Tibial nerve (tissue), 4 donors: Measurements from ENCODE around the gene ZBTB7C. TPM values are rescaled to one million over a fixed set of nuclear protein-coding genes. Genes with fewer than 3 reads are reported as not detected.

Experiments
- DNase-seq, 2 donors: peaks; one replicate each; pipeline ENCODE4 v3.0.0-alpha.2; 2019; ENCODE audit warnings: low spot score in 2 of 2
- H3K27ac ChIP-seq, 4 donors: fragments of 200-600 bp; sonication (generic) in 3 of 4; one replicate each; pipeline ENCODE4 v1.5.1; 2017 to 2019; ENCODE audit warnings: mild to moderate bottlenecking in 1 of 4
- H3K27me3 ChIP-seq, 2 donors: fragments of 200-600 bp; sonication (generic) in 1 of 2; one replicate each; pipeline versions ENCODE4 v1.5.1 to v1.6.0; 2017 to 2019
- H3K36me3 ChIP-seq, 3 donors: fragments of 200-600 bp; sonication (generic); one replicate each; pipeline ENCODE4 v1.5.1; 2018 to 2019
- H3K4me1 ChIP-seq, 4 donors: fragments of 200-600 bp; sonication (generic) in 3 of 4; one replicate each; pipeline ENCODE4 v1.5.1; 2017 to 2019
- H3K4me3 ChIP-seq, 4 donors: fragments of 200-600 bp; sonication (generic) in 3 of 4; one replicate each; pipeline ENCODE4 v1.5.1; 2017 to 2019; ENCODE audit warnings: mild to moderate bottlenecking in 1 of 4, moderate library complexity in 1 of 4
- H3K9me3 ChIP-seq, 4 donors: fragments of 200-600 bp; sonication (generic) in 3 of 4; one replicate each; pipeline ENCODE4 v1.5.1; 2017 to 2019
- CTCF ChIP-seq, 5 experiments: fragments of 200-600 bp in 3 of 5; fragments of 450-650 bp in 2 of 5; sonication (generic) in 3 of 5; IDR thresholded peaks; one replicate each; pipeline ENCODE4 v1.5.1; 2016 to 2019; ENCODE audit warnings: antibody characterized with exemption in 5 of 5, mild to moderate bottlenecking in 3 of 5, moderate library complexity in 2 of 5
- EP300 ChIP-seq, 2 donors: sonication (generic); formaldehyde crosslinking; IDR thresholded peaks; one replicate each; pipeline ENCODE4 v1.6.1; 2017; ENCODE audit warnings: antibody characterized with exemption in 2 of 2, mild to moderate bottlenecking in 1 of 2
- POLR2A ChIP-seq, 2 donors: fragments of 450-650 bp; IDR thresholded peaks; one replicate each; pipeline ENCODE4 v1.6.1; 2017; ENCODE audit warnings: antibody characterized with exemption in 2 of 2, mild to moderate bottlenecking in 2 of 2, moderate library complexity in 2 of 2
- WGBS, 2 donors: methylation state at CpG; one replicate each; pipeline ENCODE4 v1.1.5; 2018; 5-methylcytosine and 5-hydroxymethylcytosine counted together
- total RNA-seq, 4 donors: library from RNA; depleted of rRNA; stranded (reverse); fragments of >200 nt; gene quantifications; one replicate each; pipeline ENCODE4 v1.1.0, GENCODE V29; 2016

Gene ZBTB7C
- total RNA-seq, 4 donors from 2014 or later = 24.6 to 95.0 (median 75.3) TPM

- Histone ChIP-seq H3K4me3 (peak overlapping the region in 1 of 4 donors; percentile 7), H3K27ac (no peak overlapping the region), H3K27me3 (peaks cover 0 to 18% of the 10 kb centered on the region in 2 donors), H3K9me3 (no peaks in the 10 kb centered on the region), H3K36me3 (no peaks in the 10 kb centered on the region), H3K4me1 (peaks cover 0 to 47% (median 10%) of the 10 kb centered on the region in 4 donors)
- no peak for TF ChIP-seq CTCF (IDR thresholded peaks at IDR 0.05)
- TF ChIP-seq POLR2A (IDR thresholded peaks at IDR 0.05) = no peak
- TF ChIP-seq EP300 (IDR thresholded peaks at IDR 0.05) = no peak
- no peak for DNase-seq
- WGBS, 2 donors = 78 to 83% methylated on average over 6 of the region's 6 CpGs
Observed at GRCh38 chr18:48405978-48406377, 3.2 kb downstream of the ZBTB7C start.

- Histone ChIP-seq H3K4me3 (no peak overlapping the region), H3K27me3 (peaks cover 0 to 16% of the 10 kb centered on the region in 2 donors), H3K27ac (peak overlapping the region in 2 of 4 donors; percentile 43 to 55), H3K9me3 (no peaks in the 10 kb centered on the region), H3K4me1 (peaks cover 0 to 44% (median 6%) of the 10 kb centered on the region in 4 donors), H3K36me3 (no peaks in the 10 kb centered on the region)
- no peak for DNase-seq
- WGBS, 2 donors = 36 to 49% methylated on average over 8 of the region's 8 CpGs
- TF ChIP-seq EP300 (IDR thresholded peaks at IDR 0.05) (no peak), POLR2A (IDR thresholded peaks at IDR 0.05) (no peak)
Observed at GRCh38 chr18:48404716-48405507, 4.3 kb downstream of the ZBTB7C start.

GRCh38 chr18:48402953-48403352 lies 6.2 kb downstream of the ZBTB7C start:
- no peaks in the 10 kb centered on the region for H3K9me3 ChIP-seq
- TF ChIP-seq CTCF (IDR thresholded peaks at IDR 0.05) (no peak), EP300 (IDR thresholded peaks at IDR 0.05) (no peak), POLR2A (IDR thresholded peaks at IDR 0.05) (no peak)
- H3K27me3 ChIP-seq = peaks cover 0 to 10% of the 10 kb centered on the region in 2 donors
- peak overlapping the region in 2 of 4 donors; percentile 22 to 26 for H3K27ac ChIP-seq
- peaks cover 0 to 52% (median 3%) of the 10 kb centered on the region in 4 donors for H3K4me1 ChIP-seq
- no peak for DNase-seq
- no peak overlapping the region for H3K4me3 ChIP-seq
- no peaks in the 10 kb centered on the region for H3K36me3 ChIP-seq
- WGBS, 2 donors = 75 to 80% methylated on average over 1 of the region's 1 CpG

- Histone ChIP-seq H3K4me3 (no peak overlapping the region), H3K27ac (no peak overlapping the region), H3K4me1 (peaks cover 0 to 49% (median 0%) of the 10 kb centered on the region in 4 donors), H3K9me3 (no peaks in the 10 kb centered on the region), H3K36me3 (no peaks in the 10 kb centered on the region), H3K27me3 (no peaks in the 10 kb centered on the region)
- TF ChIP-seq EP300 (IDR thresholded peaks at IDR 0.05) (no peak), CTCF (IDR thresholded peaks at IDR 0.05) (no peak), POLR2A (IDR thresholded peaks at IDR 0.05) (no peak)
- 74 to 79% methylated on average over 9 of the region's 9 CpGs for WGBS, 2 donors
- no peak for DNase-seq
Observed at GRCh38 chr18:48399303-48400075, 9.7 kb downstream of the ZBTB7C start.

GRCh38 chr18:48398074-48398473 lies 11.1 kb downstream of the ZBTB7C start:
- DNase-seq = no peak
- TF ChIP-seq POLR2A (IDR thresholded peaks at IDR 0.05) (no peak), CTCF (IDR thresholded peaks at IDR 0.05) (no peak), EP300 (IDR thresholded peaks at IDR 0.05) (no peak)
- Histone ChIP-seq H3K27me3 (no peaks in the 10 kb centered on the region), H3K4me1 (peaks cover 0 to 54% (median 0%) of the 10 kb centered on the region in 4 donors), H3K27ac (peak overlapping the region in 1 of 4 donors; percentile 36), H3K36me3 (no peaks in the 10 kb centered on the region), H3K4me3 (no peak overlapping the region), H3K9me3 (no peaks in the 10 kb centered on the region)
- WGBS, 2 donors = 73 to 87% methylated on average over 4 of the region's 4 CpGs
